Activated T-cell treated with anti-CD3 and anti-CD28 coated beads for 48 hours (primary cell): ENCODE results near the gene IDI2.
"Not testable (repeated sequence)": the region's sequence is repeated elsewhere in the genome, so short reads cannot be mapped to it uniquely, and the experiment has no call there.

Experiments
- DNase-seq: peaks from one replicate; pipeline ENCODE4 v3.0.0-alpha.2; 2020; ENCODE audit warnings: low read depth

The IDI2 gene

DNA sequence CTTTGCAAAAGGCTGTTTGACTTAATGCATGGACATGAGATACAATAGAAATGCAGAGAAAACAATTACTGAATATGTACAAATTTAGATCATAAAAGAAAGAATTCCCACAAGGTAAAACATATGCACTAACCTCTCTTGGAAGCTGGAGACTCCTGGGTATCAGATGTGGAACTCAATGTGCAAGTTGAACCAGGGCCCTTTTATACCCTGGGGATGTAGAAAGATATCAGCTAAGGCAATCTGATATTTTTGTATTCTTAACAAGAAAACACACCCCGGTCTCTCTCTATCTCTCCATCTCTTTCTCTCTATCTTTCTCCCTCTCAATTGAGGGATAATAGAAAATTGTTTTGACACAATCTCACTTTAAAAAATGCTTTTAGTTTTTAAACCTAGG lies at the start of gene IDI2:
Gene IDI2 (minus strand): TSS at position 177 of the 400 bp plus-strand sequence. CDS start 1,136 bp downstream, outside the sequence.
- no peak for DNase-seq

- no peak for DNase-seq
Measured at GRCh38 chr10:1074748-1075308, 49.2 kb upstream of the IDI2 start.

GRCh38 chr10:1074052-1074747 lies 48.5 kb upstream of the IDI2 start:
- no peak for DNase-seq

GRCh38 chr10:1070919-1071318 lies 45.3 kb upstream of the IDI2 start:
- no peak for DNase-seq

- no peak for DNase-seq
Measured at GRCh38 chr10:1068380-1069361, 43.0 kb upstream of the IDI2 start.

- DNase-seq: not testable (repeated sequence)
Measured at GRCh38 chr10:1066734-1067133, 41.1 kb upstream of the IDI2 start.

- DNase-seq: no peak
Measured at GRCh38 chr10:1064964-1065247, 39.2 kb upstream of the IDI2 start.

- DNase-seq: no peak
Measured at GRCh38 chr10:1063232-1063865, 37.7 kb upstream of the IDI2 start.

DNA sequence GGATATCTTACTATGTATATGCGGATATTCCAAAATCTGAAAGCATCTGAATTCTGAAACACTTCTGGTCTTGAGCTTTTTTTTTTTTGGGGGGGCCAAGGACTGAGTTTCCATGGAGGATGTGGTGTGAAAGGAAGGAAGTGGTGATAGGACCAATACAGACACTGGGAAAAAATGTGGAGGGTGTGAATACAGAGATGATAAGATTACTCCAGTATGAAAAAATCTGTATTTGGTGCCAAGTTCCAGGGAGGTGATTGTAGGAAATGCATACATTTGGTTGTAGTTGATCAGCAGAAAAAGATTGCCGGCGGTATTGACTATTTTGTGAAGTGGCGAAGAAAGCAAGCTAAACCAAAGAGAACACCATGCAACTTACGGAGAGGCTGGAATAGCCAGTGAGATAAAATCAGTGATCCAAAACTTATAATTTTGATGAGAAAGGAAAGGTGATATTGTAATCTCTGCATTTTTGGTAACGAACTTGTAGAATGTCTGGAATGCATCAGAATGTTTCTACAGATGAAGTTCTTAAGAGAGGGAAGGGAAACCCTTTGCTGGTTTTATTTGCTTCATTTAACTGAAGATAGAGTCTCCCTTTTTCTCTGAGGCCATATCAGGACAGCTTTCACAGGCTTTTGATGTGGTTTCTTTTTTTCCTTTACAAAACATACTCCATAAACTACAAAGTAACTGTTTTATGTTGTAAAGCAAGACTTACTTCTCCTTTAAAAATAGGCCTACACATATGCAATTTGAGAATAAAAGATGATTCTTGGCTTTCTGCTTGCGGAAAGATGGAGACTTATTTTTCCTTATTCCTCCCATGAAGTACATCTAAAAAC lies 36.5 kb upstream of the IDI2 start:
- no peak for DNase-seq

DNA sequence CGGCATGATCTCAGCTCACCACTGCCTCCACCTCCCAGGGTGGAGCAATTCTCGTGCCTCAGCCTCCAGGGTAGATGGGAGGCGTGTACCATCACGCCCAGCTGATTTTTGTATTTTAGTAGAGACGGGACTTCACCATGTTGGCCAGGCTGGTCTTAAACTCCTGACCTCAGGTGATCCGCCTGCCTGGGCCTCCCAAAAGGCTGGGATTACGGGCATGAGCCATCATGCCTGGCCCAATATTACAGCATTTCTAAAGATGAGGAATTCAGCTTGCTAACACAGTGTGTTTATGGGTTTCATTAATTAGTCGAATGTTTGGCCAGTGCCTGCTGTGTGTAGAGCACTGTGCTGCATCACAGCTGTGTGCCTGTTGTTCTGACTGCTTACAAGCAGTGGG lies 34.2 kb upstream of the IDI2 start:
- DNase-seq: no peak

- DNase-seq: no peak
Measured at GRCh38 chr10:1058017-1058416, 32.4 kb upstream of the IDI2 start.

DNA sequence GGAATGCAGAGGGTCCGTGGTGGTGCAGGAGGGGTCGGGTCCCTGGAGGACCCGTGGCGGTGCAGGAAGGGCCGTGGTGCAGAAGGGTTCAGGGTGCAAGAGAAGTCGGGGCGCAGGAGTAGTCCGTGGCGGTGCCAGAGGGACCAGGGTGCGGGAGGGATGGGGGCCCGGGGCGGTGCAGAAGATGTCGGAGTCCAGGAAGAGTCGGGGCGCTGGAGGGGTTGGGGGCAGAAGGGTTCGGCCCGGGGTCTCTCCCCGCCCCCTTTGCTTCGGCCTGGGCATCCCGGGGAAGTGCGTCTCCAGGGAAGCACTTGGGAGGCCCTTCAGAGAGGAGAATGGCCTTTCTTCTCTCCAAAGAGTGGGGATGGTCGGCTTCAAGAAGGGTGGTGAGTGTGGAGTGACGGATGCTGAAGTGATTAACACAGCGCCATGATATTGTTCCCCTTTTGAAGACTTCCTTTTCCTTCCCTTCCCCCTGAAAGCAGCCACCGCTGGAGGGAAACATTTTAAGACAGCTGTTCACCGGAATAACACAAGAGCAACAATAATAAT lies 31.5 kb upstream of the IDI2 start:
- no peak for DNase-seq

GRCh38 chr10:1056326-1057105 lies 30.9 kb upstream of the IDI2 start, which contains the start of gene WDR37:
WDR37 (plus strand) TSS chr10:1056385; CDS start chr10:1072156, 15,771 bp downstream.
- DNase-seq: peak; percentile 87

DNA sequence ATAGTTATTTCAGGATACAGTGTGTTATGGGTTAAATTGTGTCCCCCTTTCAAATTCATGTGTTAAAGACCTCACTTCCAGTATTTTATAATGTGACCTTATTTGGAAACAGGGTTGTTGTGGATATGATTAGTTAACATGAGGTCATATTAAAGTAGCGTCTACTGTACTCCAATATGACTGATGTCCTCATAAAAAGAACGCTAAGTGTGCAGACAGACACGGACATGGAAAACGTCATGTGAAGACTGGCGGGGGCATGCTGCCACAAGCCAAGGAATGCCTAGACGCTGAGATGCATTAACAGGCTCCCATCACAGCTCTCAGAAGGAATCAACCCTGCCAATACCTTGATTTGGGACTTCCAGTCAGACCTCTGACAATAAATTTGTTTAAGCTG lies 29.0 kb upstream of the IDI2 start:
- DNase-seq: no peak

DNA sequence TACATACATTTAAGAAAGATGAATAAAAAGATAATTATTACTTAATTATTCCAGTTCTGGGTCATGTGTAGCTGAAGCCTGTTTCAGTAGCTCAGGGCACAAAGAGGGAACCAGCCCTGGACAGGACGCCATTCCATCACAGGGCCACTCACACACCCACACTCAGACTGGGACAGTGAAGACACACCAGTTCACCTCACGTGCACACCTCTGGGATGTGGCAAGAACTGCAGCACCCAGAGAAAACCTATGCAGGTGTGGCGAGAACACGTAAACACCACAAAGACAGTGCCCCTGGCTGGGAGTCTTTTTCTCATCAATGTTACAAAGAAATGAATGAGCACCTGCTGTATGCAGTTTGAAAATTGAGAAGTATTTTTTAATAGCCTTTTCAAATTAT lies 24.9 kb upstream of the IDI2 start:
- DNase-seq: no peak

- DNase-seq: no peak
Measured at GRCh38 chr10:1050145-1050544, 24.5 kb upstream of the IDI2 start.

GRCh38 chr10:1049425-1049958 lies 23.8 kb upstream of the IDI2 start:
- no peak for DNase-seq

DNA sequence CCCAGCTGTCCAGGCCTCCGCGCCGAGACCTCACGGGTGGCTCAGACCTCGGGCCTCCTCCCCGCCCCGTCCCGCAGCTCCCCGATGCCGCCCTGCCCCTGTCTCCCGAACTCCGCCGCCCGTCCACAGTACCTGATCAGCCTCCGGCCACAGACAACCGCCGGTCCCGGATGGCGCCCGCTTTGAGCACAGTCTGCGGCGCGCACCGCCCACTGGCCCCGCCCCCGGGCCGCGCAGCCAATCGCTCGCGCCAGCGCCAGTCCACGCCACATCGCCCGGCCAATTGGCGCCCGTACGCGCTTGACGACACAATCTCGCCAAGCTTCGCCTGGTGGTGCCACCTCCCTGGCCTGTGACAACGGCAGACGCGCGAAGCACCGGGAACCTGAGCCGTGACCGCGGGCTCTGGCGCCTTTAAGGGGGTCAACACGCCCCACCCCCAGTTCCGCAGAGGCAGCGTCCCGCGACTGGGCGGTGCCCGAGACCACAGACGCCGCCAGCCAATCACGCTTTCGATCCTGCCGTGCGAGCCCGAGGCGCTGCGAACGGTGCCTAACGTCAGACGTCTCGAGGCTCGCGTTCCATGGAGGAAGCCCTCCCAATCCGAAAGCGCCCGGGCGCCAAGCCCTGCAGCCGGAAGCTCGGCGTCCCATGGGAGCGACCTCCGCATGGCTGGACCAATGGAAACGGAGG lies 23.2 kb upstream of the IDI2 start, which contains the start of gene IDI1:
Gene IDI1 (minus strand): TSS at position 388 of the 693 bp plus-strand sequence. CDS start 116 bp downstream, at position 272.
- peak; percentile 96 for DNase-seq

DNA sequence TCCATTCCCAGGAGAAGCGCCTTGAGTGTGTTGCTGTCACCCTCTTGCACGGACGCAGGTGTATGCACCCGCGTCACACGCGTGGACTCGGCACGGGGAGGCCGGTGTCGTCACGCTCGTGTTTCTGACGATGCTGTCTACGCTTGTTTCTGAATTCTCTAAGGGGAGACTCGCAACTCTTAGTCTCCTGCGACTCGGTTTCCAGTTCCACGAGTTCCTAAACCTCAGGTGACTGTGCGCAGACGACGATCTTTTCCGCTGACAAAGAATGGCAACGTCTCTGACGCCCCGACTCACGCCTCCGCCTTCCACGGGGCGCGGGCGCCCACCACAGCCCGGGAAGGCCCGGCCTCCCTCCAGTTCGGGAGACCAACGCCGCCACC lies 22.7 kb upstream of the IDI2 start:
- DNase-seq: no peak
